HL-60 (cell line): ENCODE results near the gene PKIB.

Source experiments
- DNase-seq, 2 experiments: peaks; one replicate each; pipeline ENCODE4 v3.0.0-alpha.2; 2010 to 2020; ENCODE audit warnings: low read depth in 1 of 2, low spot score in 1 of 2
- H3K27ac ChIP-seq: fragments of 250-450 bp; sonication (Bioruptor Pico); replicated peaks from 2 replicates; pipeline ENCODE4 v1.5.1; 2020; ENCODE audit warnings: mild to moderate bottlenecking, moderate library complexity
- H3K27me3 ChIP-seq: fragments of 250-450 bp; sonication (Bioruptor Pico); 2 replicates; pipeline ENCODE4 v1.5.1; 2021; ENCODE audit warnings: mild to moderate bottlenecking, moderate library complexity; ENCODE audit not compliant: insufficient read depth, poor library complexity, severe bottlenecking
- H3K4me3 ChIP-seq: replicated peaks from 2 replicates; pipeline ENCODE4 v1.5.1; 2011; ENCODE audit warnings: mild to moderate bottlenecking, control low read depth, low read length; ENCODE audit not compliant: insufficient read depth
- CTCF ChIP-seq: IDR thresholded peaks from one replicate; pipeline ENCODE4 v1.5.1; 2011; ENCODE audit warnings: low read length, control low read depth, inconsistent platforms; ENCODE audit not compliant: insufficient read depth
- GABPA ChIP-seq: IDR thresholded peaks from 2 replicates; pipeline ENCODE4 v1.6.1; 2012; ENCODE audit warnings: low read depth
- POLR2AphosphoS5 ChIP-seq: IDR thresholded peaks from 2 replicates; pipeline ENCODE4 v1.6.1; 2012; ENCODE audit warnings: low read depth
- REST ChIP-seq: IDR thresholded peaks from 2 replicates; pipeline ENCODE4 v1.6.1; 2012; ENCODE audit warnings: low read depth; ENCODE audit not compliant: insufficient replicate concordance
- SPI1 ChIP-seq: IDR thresholded peaks from 2 replicates; pipeline ENCODE4 v1.6.1; 2012; ENCODE audit warnings: low read depth, mild to moderate bottlenecking, borderline replicate concordance

PKIB gene

GRCh38 chr6:122749451-122750050, 139.3 kb downstream of the PKIB start:
- H3K27ac ChIP-seq, result no peak overlapping the region

GRCh38 chr6:122751326-122751725, 141.1 kb downstream of the PKIB start:
- H3K27me3 ChIP-seq, result no peaks in the 10 kb centered on the region
- H3K27ac ChIP-seq, result no peak overlapping the region
- H3K4me3 ChIP-seq, result no peak overlapping the region
- TF ChIP-seq SPI1 (no peak), REST (no peak), POLR2AphosphoS5 (no peak)
- no peak for DNase-seq

More at GRCh38 chr6:122749451-122750050, 139.3 kb downstream of the PKIB start:
- Histone ChIP-seq H3K4me3 (no peak overlapping the region), H3K27me3 (no peaks in the 10 kb centered on the region)
- no peak for DNase-seq
- no peak for TF ChIP-seq REST
- TF ChIP-seq POLR2AphosphoS5, result no peak
- TF ChIP-seq CTCF, result no peak
- TF ChIP-seq SPI1, result no peak
- no peak for TF ChIP-seq GABPA

DNA sequence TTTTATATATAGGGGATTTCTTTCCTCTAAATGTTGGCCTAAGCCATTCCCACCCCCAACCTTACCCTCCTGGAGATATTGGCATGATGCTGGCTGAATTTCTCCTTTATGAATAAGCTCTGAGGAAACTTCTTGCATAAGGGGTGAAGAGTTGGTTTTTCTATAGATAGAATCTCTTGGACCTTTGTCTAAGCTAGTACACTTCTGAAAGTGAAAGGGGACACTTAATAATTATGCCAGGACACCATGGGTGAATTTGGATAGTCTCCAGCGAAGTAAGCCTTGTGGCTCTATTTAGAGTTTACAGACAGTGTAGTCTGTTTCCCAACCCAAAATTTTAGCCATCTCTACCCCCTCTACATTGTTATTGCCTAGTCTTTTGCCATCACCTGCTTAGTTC, 142.3 kb downstream of the PKIB start:
- TF ChIP-seq CTCF (no peak), SPI1 (no peak), POLR2AphosphoS5 (no peak), GABPA (no peak), REST (no peak)
- no peak for DNase-seq
- no peaks in the 10 kb centered on the region for H3K27me3 ChIP-seq
- H3K4me3 ChIP-seq, result no peak overlapping the region
- H3K27ac ChIP-seq, result no peak overlapping the region
